ENCODE measurements around the gene PRSS36. TPM values are rescaled to one million over a fixed set of nuclear protein-coding genes. Genes with fewer than 3 reads are reported as not detected.
"Not testable (repeated sequence)": the region's sequence is repeated elsewhere in the genome, so short reads cannot be mapped to it uniquely, and the experiment has no call there.

PRSS36 gene
- total RNA-seq, 1 experiment from 2014 or later = 0.23 TPM

GRCh38 chr16:31198207-31198882 lies 48.5 kb upstream of the PRSS36 start:
- intact Hi-C loops (cut with micrococcal nuclease; ENCODE audit: unreplicated experiment) (no loop called here), in situ Hi-C loops (cut with HindIII; ENCODE audit: low pct_unique_long_range_greater_than_20kb, low sequenced_read_pairs) (no loop called here)
- no peaks in the 10 kb centered on the region for H3K9me3 ChIP-seq (ENCODE audit: control insufficient read depth, insufficient read depth, low read depth, low read length)
- no peak overlapping the region for H3K27ac ChIP-seq (ENCODE audit: low read length)
- TF ChIP-seq POLR2AphosphoS5 (IDR thresholded peaks at IDR 0.05; ENCODE audit: low read depth, low read length) (0 out of 2 replicates have a peak, but pooled peaks have one; percentile 41), SIN3A (IDR thresholded peaks at IDR 0.05; ENCODE audit: borderline replicate concordance, insufficient read depth, low read depth, low read length) (no peak)
- CTCF ChIA-PET = no interaction called here
- POLR2A ChIA-PET = interaction anchor here (1.0 kb wide), 1 partner anchor 15 kb away, joined by 3 read pairs; no protein-coding TSS in a partner anchor
- no peak for DNase-seq (ENCODE audit: low read depth, low spot score)
- peaks cover 12% of the 10 kb centered on the region for H3K36me3 ChIP-seq (ENCODE audit: control insufficient read depth, insufficient read depth, low read length)
- no TSS peak for BruUV-seq (replicated peaks)
- no peak for ATAC-seq
- no peak overlapping the region for H3K4me3 ChIP-seq (ENCODE audit: low read depth in 2 of 2, low read length in 2 of 2)
- peaks cover 17% of the 10 kb centered on the region for H3K4me1 ChIP-seq (ENCODE audit: control insufficient read depth, insufficient read depth, low read length)
- H3K27me3 ChIP-seq (ENCODE audit: control insufficient read depth, insufficient read depth, low read length) = no peaks in the 10 kb centered on the region

- no peak for TF ChIP-seq SIN3A (IDR thresholded peaks at IDR 0.05; ENCODE audit: borderline replicate concordance, insufficient read depth, low read depth, low read length)
- peak; percentile 75; the same call in 1 of the 2 replicates for TF ChIP-seq POLR2AphosphoS5 (IDR thresholded peaks at IDR 0.05; ENCODE audit: low read depth, low read length)
- peaks cover 18% of the 10 kb centered on the region for H3K36me3 ChIP-seq (ENCODE audit: control insufficient read depth, insufficient read depth, low read length)
- ChIA-PET POLR2A (interaction anchor here (0.6 kb wide), 1 partner anchor 150 kb away, joined by 4 read pairs; no protein-coding TSS in a partner anchor), CTCF (no interaction called here)
- no peak overlapping the region for H3K4me3 ChIP-seq (ENCODE audit: low read depth in 2 of 2, low read length in 2 of 2)
- H3K27me3 ChIP-seq (ENCODE audit: control insufficient read depth, insufficient read depth, low read length) = no peaks in the 10 kb centered on the region
- BruUV-seq (replicated peaks) = no TSS peak
- DNase-seq (ENCODE audit: low read depth, low spot score) (no peak), ATAC-seq (no peak)
- no peak overlapping the region for H3K27ac ChIP-seq (ENCODE audit: low read length)
- H3K9me3 ChIP-seq (ENCODE audit: control insufficient read depth, insufficient read depth, low read depth, low read length) = no peaks in the 10 kb centered on the region
- H3K4me1 ChIP-seq (ENCODE audit: control insufficient read depth, insufficient read depth, low read length) = peaks cover 8% of the 10 kb centered on the region
- intact Hi-C loops (cut with micrococcal nuclease; ENCODE audit: unreplicated experiment) = no loop called here
- in situ Hi-C loops (cut with HindIII; ENCODE audit: low pct_unique_long_range_greater_than_20kb, low sequenced_read_pairs) = no loop called here
Measured at GRCh38 chr16:31196324-31197088, 46.6 kb upstream of the PRSS36 start.

GRCh38 chr16:31195861-31196260 lies 46.0 kb upstream of the PRSS36 start:
- H3K27ac ChIP-seq (ENCODE audit: low read length); H3K4me1 ChIP-seq (ENCODE audit: control insufficient read depth, insufficient read depth, low read length); in situ Hi-C loops (cut with HindIII; ENCODE audit: low pct_unique_long_range_greater_than_20kb, low sequenced_read_pairs); H3K27me3 ChIP-seq (ENCODE audit: control insufficient read depth, insufficient read depth, low read length); DNase-seq (ENCODE audit: low read depth, low spot score); intact Hi-C loops (cut with micrococcal nuclease; ENCODE audit: unreplicated experiment); CTCF ChIA-PET; BruUV-seq (replicated peaks); ATAC-seq; H3K4me3 ChIP-seq (ENCODE audit: low read depth in 2 of 2, low read length in 2 of 2); H3K9me3 ChIP-seq (ENCODE audit: control insufficient read depth, insufficient read depth, low read depth, low read length): not testable (repeated sequence)
- POLR2A ChIA-PET = interaction anchor here (0.6 kb wide), 1 partner anchor 149 kb away, joined by 4 read pairs; no protein-coding TSS in a partner anchor
- H3K36me3 ChIP-seq (ENCODE audit: control insufficient read depth, insufficient read depth, low read length) = peaks cover 24% of the 10 kb centered on the region

- CTCF ChIA-PET = no interaction called here
- DNase-seq (ENCODE audit: low read depth, low spot score) (no peak), ATAC-seq (no peak)
- H3K4me3 ChIP-seq (ENCODE audit: low read depth in 2 of 2, low read length in 2 of 2) = no peak overlapping the region
- in situ Hi-C loops (cut with HindIII; ENCODE audit: low pct_unique_long_range_greater_than_20kb, low sequenced_read_pairs) (no loop called here), intact Hi-C loops (cut with micrococcal nuclease; ENCODE audit: unreplicated experiment) (no loop called here)
- POLR2A ChIA-PET = no interaction called here
- H3K27ac ChIP-seq (ENCODE audit: low read length) = no peak overlapping the region
- H3K36me3 ChIP-seq (ENCODE audit: control insufficient read depth, insufficient read depth, low read length) = peaks cover 32% of the 10 kb centered on the region
- no peaks in the 10 kb centered on the region for H3K9me3 ChIP-seq (ENCODE audit: control insufficient read depth, insufficient read depth, low read depth, low read length)
- H3K27me3 ChIP-seq (ENCODE audit: control insufficient read depth, insufficient read depth, low read length) = no peaks in the 10 kb centered on the region
- no peaks in the 10 kb centered on the region; the same call in 1 of the 2 replicates for H3K4me1 ChIP-seq (ENCODE audit: control insufficient read depth, insufficient read depth, low read length)
- TF ChIP-seq POLR2AphosphoS5 (IDR thresholded peaks at IDR 0.05; ENCODE audit: low read depth, low read length) (peak; percentile 65; the same call in 1 of the 2 replicates), CTCF (IDR thresholded peaks at IDR 0.05) (no peak), SIN3A (IDR thresholded peaks at IDR 0.05; ENCODE audit: borderline replicate concordance, insufficient read depth, low read depth, low read length) (no peak), REST (IDR thresholded peaks at IDR 0.05; ENCODE audit: insufficient read depth in 1 of 2, low read depth in 2 of 2, low read length in 1 of 2) (no peak), TCF7L2 (IDR thresholded peaks at IDR 0.05; ENCODE audit: low read depth, low read length) (no peak)
- no TSS peak for BruUV-seq (replicated peaks)
Measured at GRCh38 chr16:31194898-31195297, 45.0 kb upstream of the PRSS36 start.
